DOHH2 (cell line): Measurements from ENCODE around the gene PDE8A.

Experiments used
- H3F3A ChIP-seq: fragments of 200-600 bp; sonication (generic), shearing (Covaris generic); 2 replicates; pipeline ENCODE4 v1.6.0; 2016; ENCODE audit warnings: antibody characterized with exemption, mild to moderate bottlenecking; ENCODE audit not compliant: control insufficient read depth, insufficient read depth
- H3K27ac ChIP-seq: fragments of 200-600 bp; sonication (generic); 2 replicates; pipeline ENCODE4 v1.5.1; 2014; ENCODE audit warnings: low read depth, mild to moderate bottlenecking, low read length, moderate library complexity
- H3K27me3 ChIP-seq: fragments of 200-600 bp; sonication (generic); 2 replicates; pipeline ENCODE4 v1.6.1; 2014; ENCODE audit warnings: mild to moderate bottlenecking, low read length, mixed read lengths; ENCODE audit not compliant: control insufficient read depth
- H3K36me3 ChIP-seq: fragments of 200-600 bp; sonication (generic); 2 replicates; pipeline ENCODE4 v1.6.1; 2014; ENCODE audit warnings: mild to moderate bottlenecking, low read length, moderate library complexity, mixed read lengths; ENCODE audit not compliant: control insufficient read depth
- H3K4me1 ChIP-seq: fragments of 200-600 bp; sonication (generic); 2 replicates; pipeline ENCODE4 v1.6.1; 2014; ENCODE audit warnings: mild to moderate bottlenecking, low read length, mixed read lengths; ENCODE audit not compliant: control insufficient read depth
- H3K4me2 ChIP-seq: fragments of 200-600 bp; sonication (generic); 2 replicates; pipeline ENCODE4 v1.6.0; 2014; ENCODE audit warnings: mild to moderate bottlenecking, low read length, moderate library complexity
- H3K4me3 ChIP-seq: fragments of 200-600 bp; sonication (generic); 2 replicates; pipeline ENCODE4 v1.5.1; 2014; ENCODE audit warnings: mild to moderate bottlenecking, low read length, mixed read lengths
- H3K79me2 ChIP-seq: fragments of 200-600 bp; sonication (generic); 2 replicates; pipeline ENCODE4 v1.6.1; 2014; ENCODE audit warnings: mild to moderate bottlenecking, low read length, mixed read lengths; ENCODE audit not compliant: control insufficient read depth
- H3K9me2 ChIP-seq: fragments of 200-600 bp; sonication (generic); replicated peaks from 2 replicates; pipeline ENCODE4 v1.6.1; 2014; ENCODE audit warnings: mild to moderate bottlenecking, low read length, mixed read lengths; ENCODE audit not compliant: control insufficient read depth
- H3K9me3 ChIP-seq: fragments of 200-600 bp; sonication (generic); 2 replicates; pipeline ENCODE4 v1.6.1; 2014; ENCODE audit warnings: antibody characterized with exemption, low read length, mixed read lengths; ENCODE audit not compliant: control insufficient read depth, insufficient read depth
- H4K20me1 ChIP-seq: fragments of 200-600 bp; sonication (generic); 2 replicates; pipeline ENCODE4 v1.6.0; 2014; ENCODE audit warnings: low read depth, mild to moderate bottlenecking, antibody characterized with exemption, low read length, moderate library complexity; ENCODE audit not compliant: control insufficient read depth, insufficient read depth
- CTCF ChIP-seq: fragments of 200-600 bp; sonication (generic); IDR thresholded peaks from one replicate; pipeline ENCODE4 v1.5.1; 2014; ENCODE audit warnings: antibody characterized with exemption, mild to moderate bottlenecking, low read depth, low read length; ENCODE audit not compliant: poor library complexity, severe bottlenecking
- EZH2phosphoT487 ChIP-seq: fragments of 200-600 bp; sonication (generic); IDR thresholded peaks from 2 replicates; pipeline ENCODE4 v1.6.1; 2017; ENCODE audit warnings: borderline replicate concordance, mild to moderate bottlenecking, antibody characterized with exemption, low read length, moderate library complexity, mixed read lengths

Gene PDE8A

GRCh38 chr15:84940399-84940798 is 41.3 kb upstream of the PDE8A start:
- Histone ChIP-seq H3K9me2 (no peaks in the 10 kb centered on the region), H3K27me3 (peaks cover 12% of the 10 kb centered on the region; the same call in 1 of the 2 replicates), H3K4me2 (no peak overlapping the region), H3K4me3 (no peak overlapping the region), H3K79me2 (no peaks in the 10 kb centered on the region), H4K20me1 (no peaks in the 10 kb centered on the region), H3K4me1 (no peaks in the 10 kb centered on the region), H3F3A (no peaks in the 10 kb centered on the region), H3K36me3 (no peaks in the 10 kb centered on the region), H3K27ac (no peak overlapping the region), H3K9me3 (no peaks in the 10 kb centered on the region)
- TF ChIP-seq CTCF = no peak
- no peak for TF ChIP-seq EZH2phosphoT487

DNA sequence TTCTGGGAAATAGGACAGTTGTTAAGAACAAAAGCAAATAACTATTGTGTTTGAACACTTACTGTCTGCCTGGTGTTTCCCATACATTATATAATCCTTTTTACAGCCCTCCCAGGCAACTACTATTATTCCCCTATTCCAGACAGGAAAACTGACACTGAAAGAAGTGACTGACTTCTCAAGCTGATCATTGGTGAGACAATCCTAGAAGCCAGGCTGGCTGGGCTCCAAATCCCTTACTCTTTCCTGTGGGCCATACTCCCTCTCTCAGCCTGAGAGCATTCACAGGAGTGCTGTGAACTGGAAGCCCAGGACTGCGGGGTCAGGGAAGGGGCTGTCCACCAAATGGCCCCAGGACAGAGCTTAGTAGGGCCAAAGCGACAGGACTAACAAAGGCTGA is 39.2 kb upstream of the PDE8A start:
- Histone ChIP-seq H3K9me3 (no peaks in the 10 kb centered on the region), H3F3A (no peaks in the 10 kb centered on the region), H3K27ac (no peak overlapping the region), H4K20me1 (no peaks in the 10 kb centered on the region), H3K4me3 (no peak overlapping the region), H3K4me1 (no peaks in the 10 kb centered on the region), H3K4me2 (no peak overlapping the region), H3K36me3 (no peaks in the 10 kb centered on the region), H3K9me2 (no peaks in the 10 kb centered on the region), H3K27me3 (peaks cover 9% of the 10 kb centered on the region; the same call in 1 of the 2 replicates), H3K79me2 (no peaks in the 10 kb centered on the region)
- TF ChIP-seq CTCF (no peak), EZH2phosphoT487 (no peak)

DNA sequence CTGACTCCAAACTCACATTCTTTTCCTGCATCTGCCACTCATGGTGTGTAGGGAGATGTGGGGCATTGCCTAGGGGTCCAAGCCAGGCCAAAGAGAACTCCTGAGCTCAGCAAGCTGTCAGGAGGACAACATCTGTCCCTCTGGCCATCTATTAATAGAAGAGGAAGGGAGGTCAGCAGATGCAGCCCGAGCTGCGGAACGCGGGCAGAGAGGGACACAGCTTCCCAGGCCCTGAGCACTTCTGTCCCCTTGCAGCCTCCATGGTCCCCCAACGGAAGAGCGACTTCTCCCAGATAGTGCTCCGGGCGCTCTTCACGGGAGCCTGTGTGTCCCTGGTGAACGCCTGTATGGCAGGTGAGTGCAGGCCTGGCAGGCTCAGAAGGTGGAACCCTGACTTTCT is 37.3 kb upstream of the PDE8A start:
- H4K20me1 ChIP-seq = no peaks in the 10 kb centered on the region
- no peak overlapping the region for H3K4me2 ChIP-seq
- no peaks in the 10 kb centered on the region for H3K36me3 ChIP-seq
- no peaks in the 10 kb centered on the region for H3K9me3 ChIP-seq
- H3F3A ChIP-seq = no peaks in the 10 kb centered on the region
- H3K9me2 ChIP-seq = no peaks in the 10 kb centered on the region
- H3K27ac ChIP-seq = no peak overlapping the region
- H3K79me2 ChIP-seq = no peaks in the 10 kb centered on the region
- H3K27me3 ChIP-seq = peaks cover 8% of the 10 kb centered on the region; the same call in 1 of the 2 replicates
- no peaks in the 10 kb centered on the region for H3K4me1 ChIP-seq
- no peak for TF ChIP-seq CTCF
- TF ChIP-seq EZH2phosphoT487 = no peak
- no peak overlapping the region for H3K4me3 ChIP-seq

DNA sequence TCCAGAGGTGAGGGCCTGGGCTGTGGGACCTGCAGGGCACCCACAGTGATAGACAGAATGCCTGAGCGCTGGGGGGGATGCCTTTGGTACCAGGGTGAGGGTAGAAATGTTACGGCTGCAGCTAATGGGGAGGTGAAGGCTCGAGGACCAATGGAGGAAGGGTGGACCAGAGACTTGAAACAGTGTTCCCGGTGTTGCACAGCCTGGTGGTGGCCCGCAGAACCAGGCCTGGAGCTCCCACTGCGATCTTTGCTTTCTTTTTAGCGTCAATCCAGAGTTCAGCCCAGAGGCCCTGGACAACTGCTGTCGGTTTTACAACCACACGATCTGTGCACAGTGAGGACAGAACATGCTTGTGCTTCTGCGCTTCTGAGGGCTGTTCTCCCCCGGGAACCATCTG is 36.8 kb upstream of the PDE8A start:
- no peak overlapping the region for H3K4me3 ChIP-seq
- H3K4me1 ChIP-seq = no peaks in the 10 kb centered on the region
- peaks cover 10% of the 10 kb centered on the region; the same call in 1 of the 2 replicates for H3K27me3 ChIP-seq
- no peaks in the 10 kb centered on the region for H3K9me3 ChIP-seq
- H3K27ac ChIP-seq = no peak overlapping the region
- no peaks in the 10 kb centered on the region for H3K36me3 ChIP-seq
- no peak overlapping the region for H3K4me2 ChIP-seq
- no peaks in the 10 kb centered on the region for H3K9me2 ChIP-seq
- no peaks in the 10 kb centered on the region for H3F3A ChIP-seq
- H4K20me1 ChIP-seq = no peaks in the 10 kb centered on the region
- H3K79me2 ChIP-seq = no peaks in the 10 kb centered on the region
- TF ChIP-seq CTCF = no peak
- TF ChIP-seq EZH2phosphoT487 = no peak
